ENCODE measurements around the gene TMIGD3.

TMIGD3 gene

DNA sequence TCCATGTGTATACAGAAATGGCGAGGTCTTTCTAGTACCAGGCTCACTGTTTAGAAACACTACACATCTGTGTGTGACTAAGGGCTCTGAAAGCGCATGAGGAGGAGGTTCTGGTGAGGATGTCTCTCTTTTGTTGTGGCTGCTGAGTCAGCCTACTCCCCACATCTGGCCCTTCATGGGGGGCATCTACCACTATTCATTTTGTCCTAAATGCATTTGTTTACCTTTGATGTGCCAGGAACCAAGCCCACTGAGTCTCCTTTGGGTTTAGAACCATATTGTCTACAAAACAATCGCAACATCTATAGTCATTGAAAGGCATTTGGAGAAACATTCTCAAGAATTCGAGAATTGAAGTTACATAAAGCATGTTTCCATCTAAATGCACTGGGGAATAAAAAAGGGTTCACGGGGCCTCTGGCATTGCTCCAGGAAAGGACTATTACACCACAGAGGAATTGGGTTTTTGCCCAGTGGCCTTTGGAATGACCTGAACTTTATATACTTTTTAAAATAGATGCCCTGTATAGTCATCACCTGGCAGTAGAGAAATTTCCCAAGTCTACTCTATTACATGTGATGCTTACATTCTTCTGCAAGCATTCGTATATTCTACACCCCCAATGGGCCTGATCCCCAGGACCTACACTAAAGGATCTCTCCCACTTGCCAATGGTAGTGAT lies 35.1 kb upstream of the TMIGD3 start:
- Histone ChIP-seq H2BK120ac (ENCODE audit: low read depth, low read length) (no peak overlapping the region), H3K9ac (ENCODE audit: low read length) (no peak overlapping the region), H3K18ac (ENCODE audit: low read depth in 1 of 2, low read length in 2 of 2) (peak overlapping the region in 1 of 2 experiments; percentile 16), H2AK5ac (ENCODE audit: low read length, severe bottlenecking) (no peak overlapping the region), H2BK15ac (ENCODE audit: low read depth, poor library complexity, severe bottlenecking) (no peak overlapping the region), H3K4me1 (ENCODE audit: control insufficient read depth, insufficient read depth, low read depth, low read length) (peaks cover 5% of the 10 kb centered on the region), H3K79me1 (replicated peaks; ENCODE audit: low read length, poor library complexity, severe bottlenecking) (no peaks in the 10 kb centered on the region), H3K36me3 (ENCODE audit: control insufficient read depth in 1 of 2, insufficient read depth in 2 of 2, low read depth in 1 of 2, low read length in 2 of 2) (no peaks in the 10 kb centered on the region), H3K4me3 (ENCODE audit: insufficient read depth in 1 of 2, low read depth in 1 of 2, low read length in 2 of 2) (no peak overlapping the region), H2BK5ac (ENCODE audit: low read depth, low read length, poor library complexity, severe bottlenecking) (no peak overlapping the region), H4K91ac (ENCODE audit: low read length) (no peak overlapping the region), H3K27me3 (ENCODE audit: control insufficient read depth in 1 of 2, insufficient read depth in 1 of 2, low read length in 2 of 2) (no peaks in the 10 kb centered on the region), H3K14ac (ENCODE audit: low read length in 2 of 2) (peak overlapping the region in 1 of 2 experiments; percentile 12), H3K9me3 (ENCODE audit: control insufficient read depth, low read length) (no peaks in the 10 kb centered on the region), H2AFZ (ENCODE audit: low read depth, low read length) (no peak overlapping the region), H2BK12ac (ENCODE audit: low read length in 2 of 2) (no peak overlapping the region), H3K23ac (ENCODE audit: low read length in 2 of 2) (no peak overlapping the region), H3K4ac (ENCODE audit: low read depth in 1 of 2, low read length in 2 of 2) (no peak overlapping the region), H3K27ac (ENCODE audit: low read length, poor library complexity, severe bottlenecking) (peak overlapping the region; percentile 42), H3K4me2 (ENCODE audit: low read length, poor library complexity, severe bottlenecking) (no peak overlapping the region), H4K8ac (ENCODE audit: low read length) (no peak overlapping the region)
- 73% methylated on average over 5 of the region's 6 CpGs for WGBS
- DNase-seq: peak; percentile 13

DNA sequence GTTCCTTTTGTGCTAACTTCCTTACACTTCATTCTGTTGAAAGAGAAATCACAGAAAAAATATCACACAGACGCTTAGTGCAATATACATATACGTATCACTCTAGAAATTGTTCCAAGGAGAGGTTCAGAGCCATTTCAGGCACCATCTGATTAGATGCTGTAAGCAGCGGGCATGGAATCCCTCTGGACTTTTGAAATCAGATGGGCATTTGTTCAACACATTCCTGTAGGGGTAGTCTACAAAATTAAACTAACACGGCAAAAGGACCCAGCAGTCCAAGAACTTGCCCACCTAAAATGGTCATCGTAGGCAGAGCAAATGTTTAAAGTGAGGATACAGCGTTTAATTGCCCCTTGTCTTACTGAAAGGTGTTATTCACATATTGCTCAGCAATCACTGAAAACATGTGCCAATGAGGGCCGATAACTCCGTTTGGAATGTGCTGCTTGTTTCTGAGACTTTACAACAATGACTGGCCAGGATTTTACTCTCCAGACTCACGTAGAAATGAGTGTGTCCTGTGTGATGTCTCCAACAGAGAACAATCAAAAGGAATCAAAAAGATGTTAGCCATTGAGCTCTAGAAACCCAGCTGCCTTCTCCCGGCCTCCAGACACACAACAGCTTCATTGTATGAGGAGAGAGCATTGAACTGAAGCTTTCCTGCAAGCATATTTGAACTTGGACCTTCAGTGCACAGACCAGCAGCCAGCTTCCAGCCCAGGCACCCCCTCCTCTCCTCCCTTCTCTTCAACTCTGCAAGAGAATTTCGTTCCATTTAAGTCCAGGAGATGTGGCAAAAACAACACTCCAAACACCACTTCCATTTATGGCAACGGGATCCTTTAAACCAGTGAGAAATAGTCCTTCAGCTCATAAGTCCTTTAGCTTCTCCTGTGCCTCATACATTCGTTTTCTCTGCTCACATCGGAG lies 32.1 kb upstream of the TMIGD3 start:
- no peak overlapping the region for H3K14ac ChIP-seq (ENCODE audit: low read length in 2 of 2)
- WGBS: 89% methylated on average over 12 of the region's 14 CpGs
- peaks cover 3% of the 10 kb centered on the region for H3K4me1 ChIP-seq (ENCODE audit: control insufficient read depth, insufficient read depth, low read depth, low read length)
- H3K4me3 ChIP-seq (ENCODE audit: insufficient read depth in 1 of 2, low read depth in 1 of 2, low read length in 2 of 2): no peak overlapping the region
- no peaks in the 10 kb centered on the region for H3K79me1 ChIP-seq (replicated peaks; ENCODE audit: low read length, poor library complexity, severe bottlenecking)
- no peaks in the 10 kb centered on the region for H3K36me3 ChIP-seq (ENCODE audit: control insufficient read depth in 1 of 2, insufficient read depth in 2 of 2, low read depth in 1 of 2, low read length in 2 of 2)
- DNase-seq: no peak
- H3K27me3 ChIP-seq (ENCODE audit: control insufficient read depth in 1 of 2, insufficient read depth in 1 of 2, low read length in 2 of 2): no peaks in the 10 kb centered on the region
- H3K18ac ChIP-seq (ENCODE audit: low read depth in 1 of 2, low read length in 2 of 2): no peak overlapping the region
- H3K4ac ChIP-seq (ENCODE audit: low read depth in 1 of 2, low read length in 2 of 2): no peak overlapping the region
- H3K27ac ChIP-seq (ENCODE audit: low read length, poor library complexity, severe bottlenecking): no peak overlapping the region
- no peak overlapping the region for H3K23ac ChIP-seq (ENCODE audit: low read length in 2 of 2)
- no peak overlapping the region for H4K8ac ChIP-seq (ENCODE audit: low read length)
- no peak overlapping the region for H2AK5ac ChIP-seq (ENCODE audit: low read length, severe bottlenecking)
- H2BK15ac ChIP-seq (ENCODE audit: low read depth, poor library complexity, severe bottlenecking): no peak overlapping the region
- H2BK12ac ChIP-seq (ENCODE audit: low read length in 2 of 2): no peak overlapping the region
- H2AFZ ChIP-seq (ENCODE audit: low read depth, low read length): no peak overlapping the region
- H3K9me3 ChIP-seq (ENCODE audit: control insufficient read depth, low read length): no peaks in the 10 kb centered on the region
- no peak overlapping the region for H2BK5ac ChIP-seq (ENCODE audit: low read depth, low read length, poor library complexity, severe bottlenecking)
- H3K9ac ChIP-seq (ENCODE audit: low read length): no peak overlapping the region
- H4K91ac ChIP-seq (ENCODE audit: low read length): no peak overlapping the region
- H3K4me2 ChIP-seq (ENCODE audit: low read length, poor library complexity, severe bottlenecking): no peak overlapping the region
- H2BK120ac ChIP-seq (ENCODE audit: low read depth, low read length): no peak overlapping the region

DNA sequence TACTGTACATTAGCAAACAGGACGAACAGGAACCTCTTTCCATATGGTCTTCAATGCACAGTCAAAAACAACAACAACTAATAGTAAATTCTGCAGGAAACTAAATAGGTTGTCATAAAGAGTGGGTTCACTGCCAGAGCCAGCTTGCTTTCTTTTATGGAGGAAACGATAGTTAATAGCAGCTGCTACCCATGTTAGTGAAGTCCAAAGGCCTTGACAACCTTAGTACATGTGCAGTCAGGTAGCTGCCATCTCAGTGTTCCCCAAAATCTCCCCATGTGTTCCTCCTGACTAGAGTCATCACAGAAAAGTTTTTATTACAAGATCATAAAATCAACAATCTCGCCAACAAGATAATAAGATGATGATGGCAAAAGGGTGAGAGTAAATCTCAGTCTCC lies 16.6 kb upstream of the TMIGD3 start:
- Histone ChIP-seq H3K23ac (ENCODE audit: low read length in 2 of 2) (no peak overlapping the region), H3K4me3 (ENCODE audit: insufficient read depth in 1 of 2, low read depth in 1 of 2, low read length in 2 of 2) (no peak overlapping the region), H4K8ac (ENCODE audit: low read length) (no peak overlapping the region), H3K27me3 (ENCODE audit: control insufficient read depth in 1 of 2, insufficient read depth in 1 of 2, low read length in 2 of 2) (no peaks in the 10 kb centered on the region), H3K79me1 (replicated peaks; ENCODE audit: low read length, poor library complexity, severe bottlenecking) (no peaks in the 10 kb centered on the region), H2BK12ac (ENCODE audit: low read length in 2 of 2) (no peak overlapping the region), H3K18ac (ENCODE audit: low read depth in 1 of 2, low read length in 2 of 2) (no peak overlapping the region), H3K36me3 (ENCODE audit: control insufficient read depth in 1 of 2, insufficient read depth in 2 of 2, low read depth in 1 of 2, low read length in 2 of 2) (no peaks in the 10 kb centered on the region), H3K9ac (ENCODE audit: low read length) (no peak overlapping the region), H3K4me1 (ENCODE audit: control insufficient read depth, insufficient read depth, low read depth, low read length) (no peaks in the 10 kb centered on the region), H2AFZ (ENCODE audit: low read depth, low read length) (no peak overlapping the region), H2AK5ac (ENCODE audit: low read length, severe bottlenecking) (no peak overlapping the region), H3K4me2 (ENCODE audit: low read length, poor library complexity, severe bottlenecking) (no peak overlapping the region), H3K4ac (ENCODE audit: low read depth in 1 of 2, low read length in 2 of 2) (no peak overlapping the region), H3K14ac (ENCODE audit: low read length in 2 of 2) (no peak overlapping the region), H2BK5ac (ENCODE audit: low read depth, low read length, poor library complexity, severe bottlenecking) (no peak overlapping the region), H4K91ac (ENCODE audit: low read length) (no peak overlapping the region), H3K9me3 (ENCODE audit: control insufficient read depth, low read length) (no peaks in the 10 kb centered on the region), H2BK15ac (ENCODE audit: low read depth, poor library complexity, severe bottlenecking) (no peak overlapping the region), H2BK120ac (ENCODE audit: low read depth, low read length) (no peak overlapping the region), H3K27ac (ENCODE audit: low read length, poor library complexity, severe bottlenecking) (no peak overlapping the region)
- DNase-seq: no peak
- 96% methylated on average over 2 of the region's 3 CpGs for WGBS

DNA sequence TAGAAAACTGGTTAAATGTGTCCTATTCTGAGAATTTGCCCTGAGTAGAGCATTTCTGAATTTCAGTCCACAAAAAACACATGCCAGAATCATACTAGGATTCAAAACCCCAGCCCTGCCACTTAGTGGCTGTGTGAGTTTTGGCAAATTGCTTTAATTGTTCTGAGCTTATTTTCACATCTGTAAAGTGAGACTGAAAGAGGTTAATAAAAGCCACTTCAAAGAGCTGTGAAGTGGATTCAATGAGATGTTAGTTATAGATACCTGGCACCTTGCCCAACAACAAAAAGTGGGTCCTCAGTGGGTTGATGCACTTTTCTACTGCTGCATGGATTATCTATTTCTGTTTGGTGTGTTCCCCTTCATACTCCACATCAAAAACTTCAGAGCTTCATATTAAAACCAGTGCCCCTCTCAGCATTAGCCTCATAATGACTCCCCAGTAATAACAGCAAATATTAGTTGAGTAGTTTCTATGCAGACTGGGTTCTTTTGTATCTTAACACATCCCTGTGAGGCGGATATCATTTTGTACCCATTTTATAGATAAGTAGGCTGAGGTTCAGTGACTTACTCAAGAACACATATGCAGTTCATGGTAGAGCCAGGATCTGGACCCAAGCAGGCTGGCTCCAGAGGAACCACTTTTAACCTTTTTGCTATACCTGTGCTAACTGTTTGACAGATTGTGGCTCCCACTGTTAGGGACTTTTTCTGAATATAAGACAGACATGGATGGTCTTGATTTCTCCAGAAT lies 14.2 kb upstream of the TMIGD3 start:
- no peak overlapping the region for H3K9ac ChIP-seq (ENCODE audit: low read length)
- no peak overlapping the region for H3K4me2 ChIP-seq (ENCODE audit: low read length, poor library complexity, severe bottlenecking)
- no peak overlapping the region for H3K4me3 ChIP-seq (ENCODE audit: insufficient read depth in 1 of 2, low read depth in 1 of 2, low read length in 2 of 2)
- H3K27ac ChIP-seq (ENCODE audit: low read length, poor library complexity, severe bottlenecking): no peak overlapping the region
- no peak overlapping the region for H3K4ac ChIP-seq (ENCODE audit: low read depth in 1 of 2, low read length in 2 of 2)
- no peaks in the 10 kb centered on the region for H3K36me3 ChIP-seq (ENCODE audit: control insufficient read depth in 1 of 2, insufficient read depth in 2 of 2, low read depth in 1 of 2, low read length in 2 of 2)
- H2BK15ac ChIP-seq (ENCODE audit: low read depth, poor library complexity, severe bottlenecking): no peak overlapping the region
- H2BK5ac ChIP-seq (ENCODE audit: low read depth, low read length, poor library complexity, severe bottlenecking): no peak overlapping the region
- H3K18ac ChIP-seq (ENCODE audit: low read depth in 1 of 2, low read length in 2 of 2): no peak overlapping the region
- no peak overlapping the region for H2BK120ac ChIP-seq (ENCODE audit: low read depth, low read length)
- H3K9me3 ChIP-seq (ENCODE audit: control insufficient read depth, low read length): no peaks in the 10 kb centered on the region
- no peak overlapping the region for H2AFZ ChIP-seq (ENCODE audit: low read depth, low read length)
- WGBS: 92% methylated on average over 1 of the region's 1 CpG
- H2BK12ac ChIP-seq (ENCODE audit: low read length in 2 of 2): no peak overlapping the region
- no peak overlapping the region for H3K14ac ChIP-seq (ENCODE audit: low read length in 2 of 2)
- no peaks in the 10 kb centered on the region for H3K79me1 ChIP-seq (replicated peaks; ENCODE audit: low read length, poor library complexity, severe bottlenecking)
- no peak overlapping the region for H4K8ac ChIP-seq (ENCODE audit: low read length)
- no peak for DNase-seq
- H2AK5ac ChIP-seq (ENCODE audit: low read length, severe bottlenecking): no peak overlapping the region
- no peaks in the 10 kb centered on the region for H3K4me1 ChIP-seq (ENCODE audit: control insufficient read depth, insufficient read depth, low read depth, low read length)
- H4K91ac ChIP-seq (ENCODE audit: low read length): no peak overlapping the region
- no peaks in the 10 kb centered on the region for H3K27me3 ChIP-seq (ENCODE audit: control insufficient read depth in 1 of 2, insufficient read depth in 1 of 2, low read length in 2 of 2)
- H3K23ac ChIP-seq (ENCODE audit: low read length in 2 of 2): no peak overlapping the region

Measured in mesenchymal stem cell (in vitro differentiated cells and primary cell).